Stimulated activated CD4-positive, alpha-beta T cell treated with anti-CD3 and anti-CD28 coated beads, TNF-alpha, amount 100 ng/mL, for 4 hours (primary cell): ENCODE data around the gene ITGA8.
"Not testable (repeated sequence)": the region's sequence is repeated elsewhere in the genome, so short reads cannot be mapped to it uniquely, and the experiment has no call there.

ENCODE experiments used
- DNase-seq, 3 experiments: peaks; one replicate each; pipeline ENCODE4 v3.0.0-alpha.2; 2020; ENCODE audit warnings: low read depth in 3 of 3

The ITGA8 gene

DNA sequence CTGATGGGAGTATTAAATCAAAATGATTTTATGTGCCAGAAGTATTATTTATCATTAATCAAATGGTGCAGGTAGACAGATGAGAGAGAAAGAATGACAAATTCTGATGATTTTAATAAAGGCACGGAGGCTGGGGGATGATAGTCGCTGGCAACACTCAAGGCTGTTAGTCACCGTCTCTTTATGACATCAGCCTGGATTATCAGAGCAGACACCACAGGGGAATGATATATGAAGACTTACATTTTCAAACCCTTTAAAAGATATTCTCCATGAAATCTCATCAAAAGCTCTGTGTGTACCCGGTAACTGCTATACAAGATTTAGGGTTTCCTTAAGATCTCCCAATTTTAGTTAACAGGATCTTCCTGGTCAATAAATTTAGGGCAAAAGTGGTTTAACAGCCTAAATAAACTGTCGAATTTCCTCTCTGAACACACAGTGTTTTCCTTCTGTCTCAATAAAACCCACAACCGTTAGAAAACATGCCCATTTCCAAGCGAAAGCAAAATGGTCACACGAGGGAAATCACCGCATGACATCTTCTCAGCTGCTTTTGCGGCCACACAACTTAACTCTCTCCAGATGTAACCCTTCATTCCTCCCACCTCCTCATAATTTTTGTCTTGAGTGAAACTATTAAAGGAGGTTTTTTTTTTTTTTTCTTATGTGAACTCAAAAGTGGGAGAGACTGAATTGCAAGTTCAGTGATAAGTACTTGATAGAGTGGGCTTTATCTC, 215.5 kb downstream of the ITGA8 start:
- DNase-seq, result no peak

DNA sequence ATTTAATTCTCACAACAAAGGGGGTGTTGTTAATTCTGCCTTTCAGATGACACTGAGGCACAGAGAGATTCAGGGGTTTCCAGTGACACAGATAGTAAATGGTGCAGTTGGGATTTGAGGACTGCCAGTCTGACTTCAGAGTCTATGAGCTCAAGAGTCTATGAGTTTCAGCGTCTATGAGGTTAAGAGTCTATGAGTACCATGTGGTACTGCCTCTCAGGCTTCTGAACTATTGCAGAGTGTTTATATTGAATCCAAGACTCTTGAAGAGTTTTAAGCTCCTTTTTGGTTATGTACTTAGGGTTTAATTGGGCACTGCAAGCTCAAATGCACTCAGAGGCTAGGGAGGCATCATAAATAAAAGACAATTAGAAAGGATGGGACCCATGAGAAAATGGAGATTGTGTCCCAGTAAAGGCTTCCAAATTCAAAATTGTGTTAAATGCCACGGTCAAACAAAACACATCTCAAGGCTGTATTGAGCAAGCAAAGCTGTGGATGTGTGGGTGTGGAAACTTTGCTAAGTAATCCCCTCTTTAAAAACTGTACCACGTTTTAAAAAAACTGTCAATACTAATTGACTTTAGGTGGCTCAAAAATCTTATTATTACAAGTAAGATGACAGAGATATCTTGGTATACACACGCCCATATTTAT, 224.7 kb downstream of the ITGA8 start:
- no peak for DNase-seq

DNA sequence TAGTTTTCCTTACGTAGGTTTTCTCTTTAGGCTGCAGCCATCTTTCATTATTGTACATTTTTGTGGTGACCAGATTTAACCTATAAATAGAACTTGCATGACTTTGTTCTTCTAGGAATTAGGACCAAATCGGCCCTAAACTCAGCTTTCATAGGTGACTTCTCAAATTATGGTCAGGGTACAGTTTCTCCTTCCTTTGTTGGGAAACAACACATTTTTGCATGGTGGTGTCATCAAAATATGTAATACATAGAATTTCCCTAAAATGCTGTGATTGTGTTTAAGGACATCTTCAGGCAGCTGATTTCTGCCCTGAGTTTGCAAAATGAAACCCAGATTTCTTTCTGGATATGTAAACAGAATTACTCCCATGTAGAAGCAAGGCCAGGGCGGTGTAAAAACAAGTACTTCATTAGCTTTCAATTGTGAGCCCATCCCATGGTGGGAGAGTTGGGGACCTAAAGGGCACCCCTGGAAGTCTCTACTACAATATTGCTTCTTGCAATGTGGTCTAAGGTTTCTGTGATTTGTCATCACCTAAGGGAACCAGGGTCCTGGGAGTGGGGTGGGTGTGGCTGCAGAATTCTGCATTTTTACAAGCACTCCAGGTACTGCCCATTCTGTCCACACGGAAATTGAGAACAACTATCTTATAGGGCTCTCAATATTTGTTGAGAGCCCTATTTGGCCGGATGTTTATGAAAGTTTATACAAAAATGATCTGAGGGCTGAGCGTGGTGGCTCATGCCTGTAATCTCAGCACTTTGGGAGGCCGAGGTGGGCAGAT, 227.7 kb downstream of the ITGA8 start:
- no peak for DNase-seq

GRCh38 chr10:15489431-15489830, 230.3 kb downstream of the ITGA8 start:
- no peak for DNase-seq

DNA sequence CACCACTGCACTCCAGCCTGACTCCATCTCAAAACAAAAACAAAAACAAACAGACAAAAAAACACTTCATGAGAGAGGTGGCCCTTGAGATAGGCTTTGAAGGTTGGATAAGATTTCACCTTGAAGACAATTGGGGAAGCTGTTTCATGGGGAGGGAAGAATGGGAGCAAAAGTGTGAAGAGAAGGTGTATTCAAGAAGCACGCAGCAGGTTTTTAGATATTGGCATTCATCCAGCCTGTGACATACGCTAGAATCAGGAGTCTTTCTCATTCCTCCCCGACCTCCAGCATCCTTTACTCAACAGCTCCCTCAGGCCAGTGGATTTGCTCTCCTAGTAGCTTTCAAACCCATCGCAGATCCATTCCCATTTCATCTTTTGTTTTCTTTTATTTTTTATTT, 232.3 kb downstream of the ITGA8 start:
- DNase-seq, result no peak

GRCh38 chr10:15486404-15486803, 233.3 kb downstream of the ITGA8 start:
- no peak for DNase-seq

- DNase-seq, result no peak
These were observed 233.9 kb downstream of the ITGA8 start for GRCh38 chr10:15485684-15486316.

DNA sequence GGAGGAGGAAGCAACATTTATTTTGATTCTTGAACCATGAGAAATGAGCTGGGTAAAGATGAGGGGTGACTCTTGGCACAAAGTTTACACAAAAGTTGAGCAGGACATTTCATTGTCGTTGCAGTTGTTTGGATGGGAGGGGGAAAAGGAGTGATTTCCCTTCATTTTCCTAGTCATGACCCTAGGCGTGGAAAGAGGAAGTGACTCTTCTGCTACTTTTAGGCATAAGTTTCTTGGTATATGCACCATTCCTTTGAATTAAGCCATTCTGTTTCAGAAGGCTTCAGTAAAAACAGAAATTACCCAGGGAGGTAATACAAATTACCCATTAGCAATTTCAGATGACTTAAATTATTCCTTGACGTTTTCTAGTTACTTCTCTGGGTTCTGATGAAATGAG, 234.7 kb downstream of the ITGA8 start:
- no peak for DNase-seq

DNA sequence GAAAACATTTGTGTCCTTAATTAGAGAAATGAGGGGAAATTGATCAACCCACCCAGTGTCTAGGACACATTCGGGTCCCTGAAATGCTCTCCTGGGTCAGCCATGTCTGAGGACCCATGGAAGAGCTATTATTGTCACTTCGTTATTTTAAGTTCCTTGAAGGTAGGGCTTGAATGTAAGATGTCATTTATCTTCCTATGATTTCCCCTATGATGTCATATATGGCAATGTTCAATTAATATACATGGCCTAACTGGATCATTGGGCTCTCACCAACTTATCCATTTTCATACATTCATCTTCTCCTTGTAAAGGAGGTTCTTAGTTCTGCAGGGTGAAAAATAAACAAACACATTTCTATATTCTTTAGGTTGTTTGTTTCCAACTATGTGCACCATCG, 235.6 kb downstream of the ITGA8 start:
- DNase-seq, result no peak

DNA sequence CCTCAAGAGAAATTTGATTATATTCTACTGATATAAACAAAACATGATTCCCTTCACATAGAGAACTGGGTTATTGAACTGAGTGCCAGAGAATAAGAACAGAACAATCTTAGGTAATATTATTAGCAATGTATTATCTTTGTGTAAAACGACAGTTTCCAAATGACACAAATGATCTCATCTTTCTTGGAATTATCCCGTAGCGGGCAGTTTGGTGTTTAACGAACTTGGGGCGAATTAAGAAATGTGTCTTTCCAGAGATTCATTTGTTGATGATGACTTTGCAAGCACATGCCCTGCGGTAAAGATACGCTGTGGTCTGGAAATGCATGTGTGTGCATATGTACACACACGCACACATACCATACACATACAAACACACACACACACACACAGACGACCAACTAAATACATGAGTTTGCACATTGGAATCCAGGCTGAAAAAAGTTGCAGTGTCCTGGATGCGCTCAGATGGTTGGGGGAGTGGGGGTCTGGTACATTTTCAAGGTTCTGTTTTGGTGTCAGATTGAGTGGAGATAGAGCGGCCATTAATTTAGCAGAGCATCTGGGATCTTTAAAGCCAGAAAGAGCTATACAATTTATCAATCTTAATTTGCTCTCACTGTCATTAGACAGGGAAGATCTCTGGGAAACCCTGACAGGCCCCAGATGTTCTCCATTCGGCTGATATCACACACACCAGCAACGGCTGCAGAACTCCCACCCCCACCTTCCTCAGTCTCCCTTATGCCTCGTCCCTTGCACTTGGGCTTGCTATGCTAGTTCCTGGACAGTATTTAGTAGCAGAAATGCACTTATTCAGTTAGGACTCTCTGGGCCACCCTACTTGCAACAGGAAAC, 236.3 kb downstream of the ITGA8 start:
- no peak for DNase-seq

DNA sequence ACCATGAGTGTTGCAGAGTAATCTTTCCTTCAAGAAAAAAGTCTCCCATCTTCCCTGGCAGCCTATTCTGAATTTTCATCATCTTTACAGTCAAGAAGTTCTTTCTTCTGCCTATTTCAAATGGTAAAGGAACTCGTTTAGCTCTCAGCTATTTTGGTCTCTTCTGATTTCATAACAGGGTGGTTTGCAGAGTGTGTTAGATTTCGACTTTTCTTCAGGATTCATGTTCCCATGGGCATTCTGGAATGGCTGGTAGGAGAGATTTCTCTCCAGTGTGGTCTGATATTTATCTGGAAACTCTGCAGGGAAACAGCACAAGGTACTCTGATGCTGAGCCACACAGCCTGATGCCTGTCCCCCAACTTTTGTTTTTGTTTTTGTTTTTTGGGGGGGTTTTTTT, 237.6 kb downstream of the ITGA8 start:
- no peak for DNase-seq

GRCh38 chr10:15478950-15479349, 240.8 kb downstream of the ITGA8 start:
- no peak for DNase-seq

GRCh38 chr10:15478429-15478828, 241.3 kb downstream of the ITGA8 start:
- DNase-seq, result no peak

DNA sequence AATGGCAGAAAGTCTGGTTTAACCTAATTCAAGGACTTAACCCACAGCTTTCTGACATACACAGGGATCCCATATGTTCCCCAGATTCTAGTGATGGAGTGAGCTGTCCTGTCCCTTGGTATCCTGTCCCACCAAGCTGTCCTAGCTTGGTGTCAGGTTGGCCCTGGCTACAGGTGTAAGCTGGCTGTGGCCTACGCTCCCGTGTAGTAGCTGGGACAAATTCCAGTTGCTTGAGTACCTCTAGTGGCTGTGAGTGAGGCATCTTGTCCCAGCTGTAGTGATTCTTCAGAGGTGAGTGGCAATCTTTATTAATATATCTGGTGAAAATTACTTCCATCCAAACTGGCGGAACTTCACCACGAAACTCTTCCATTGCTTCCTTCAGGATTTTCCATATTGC, 243.4 kb downstream of the ITGA8 start:
- DNase-seq, result no peak

DNA sequence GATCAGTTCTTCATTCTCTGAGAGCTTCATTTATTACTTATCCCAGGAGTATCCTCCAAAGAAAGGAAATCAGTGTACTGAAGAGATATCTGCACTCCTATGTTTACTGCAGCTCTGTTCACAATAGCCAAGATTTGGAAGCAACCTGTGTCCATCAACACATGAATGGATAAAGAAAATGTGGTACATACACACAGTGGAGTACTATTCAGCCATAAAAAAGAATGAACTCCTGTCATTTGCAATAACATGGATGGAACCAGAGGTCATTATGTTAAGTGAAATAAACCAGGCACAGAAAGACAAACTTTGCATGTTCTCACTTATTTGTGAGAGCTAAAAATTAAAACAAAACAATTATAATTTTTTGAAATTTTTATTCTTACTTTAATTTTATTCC, 244.3 kb downstream of the ITGA8 start:
- DNase-seq, result not testable (repeated sequence)

DNA sequence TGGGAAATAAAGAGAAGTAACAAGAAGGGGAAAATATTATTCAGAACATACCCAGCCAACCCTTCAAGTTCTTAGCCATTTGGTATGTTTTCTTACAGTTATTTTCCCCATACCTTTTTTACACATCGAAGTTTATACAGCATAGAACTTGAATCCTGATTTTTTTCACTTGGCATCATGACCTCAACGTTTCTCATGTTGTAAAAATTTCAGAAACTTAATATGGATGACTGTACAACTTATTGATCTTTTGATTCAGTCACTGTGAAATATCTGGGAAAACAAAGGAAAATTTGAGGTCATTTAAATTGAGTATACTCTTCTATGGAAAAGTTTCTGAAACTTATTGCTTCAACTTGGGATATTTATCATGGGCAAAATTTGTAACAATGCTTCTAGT, 245.1 kb downstream of the ITGA8 start:
- no peak for DNase-seq

GRCh38 chr10:15473396-15473767, 246.3 kb downstream of the ITGA8 start:
- no peak for DNase-seq

DNA sequence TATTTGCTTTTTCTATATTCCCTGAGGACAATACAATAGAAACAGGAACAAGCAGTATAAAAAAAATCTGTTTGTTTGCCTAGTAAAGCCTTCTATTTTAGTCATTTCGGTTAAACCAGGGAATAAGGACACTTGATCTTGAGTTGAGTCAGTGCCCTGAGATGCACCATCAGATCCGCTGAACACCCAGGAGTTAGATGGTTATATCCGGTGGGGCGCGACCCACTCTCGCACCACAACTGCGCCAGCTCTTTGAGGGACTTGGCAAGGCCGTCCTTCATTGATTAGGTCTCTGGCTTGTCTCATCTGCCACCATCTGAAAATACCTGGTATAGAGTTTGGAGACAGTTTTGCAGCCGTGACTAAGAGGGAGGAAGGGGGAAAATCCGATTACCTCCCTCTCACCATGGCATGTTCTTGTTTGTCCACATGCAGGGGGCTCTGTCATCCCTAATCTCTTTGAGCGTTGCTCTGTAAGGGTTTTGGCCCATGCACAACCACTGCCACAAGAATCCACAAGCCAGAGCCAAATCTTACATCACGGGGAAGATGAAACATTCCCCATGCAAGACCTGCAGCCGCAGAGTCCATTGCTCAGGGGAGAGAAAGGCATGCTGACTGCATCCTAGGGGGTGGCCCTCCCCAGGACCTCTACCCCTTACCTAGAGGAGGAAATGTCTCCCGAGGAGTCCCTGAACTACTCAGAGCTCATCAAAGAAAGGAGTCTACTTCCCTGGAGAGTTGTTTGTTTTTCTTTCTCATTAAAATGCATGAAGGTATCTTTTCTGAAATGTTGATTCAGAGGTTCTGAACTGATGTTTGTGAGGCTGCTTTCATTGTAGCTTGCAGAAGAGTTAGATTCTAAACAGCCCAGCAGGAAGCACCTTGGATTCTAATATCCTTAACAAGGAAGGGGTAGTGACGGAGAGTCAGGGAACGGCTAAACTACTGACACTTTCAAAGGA, 247.0 kb downstream of the ITGA8 start:
- no peak for DNase-seq

DNA sequence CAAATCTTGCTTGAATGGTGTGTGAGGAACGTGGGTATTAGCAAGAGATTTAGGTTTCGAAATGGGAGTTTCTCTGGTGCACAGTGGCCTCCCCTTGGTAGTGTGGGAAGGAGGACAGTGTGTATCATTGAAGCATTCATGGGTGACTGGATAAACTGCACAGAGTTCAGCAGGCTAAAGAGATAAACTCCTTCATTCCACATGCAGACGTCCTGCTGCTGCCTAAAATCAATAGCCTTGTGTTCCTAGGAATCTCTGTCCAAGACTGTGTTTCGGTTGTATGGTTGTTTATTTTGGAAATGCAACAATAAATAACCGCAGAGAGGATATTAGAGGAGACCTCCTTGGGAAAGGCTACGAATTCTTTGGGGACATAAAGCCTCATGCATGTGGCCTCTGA, 247.7 kb downstream of the ITGA8 start:
- DNase-seq, result no peak

- DNase-seq, result no peak
These were observed 250.6 kb downstream of the ITGA8 start for GRCh38 chr10:15469111-15469510.
